ENCODE data around the gene ST6GAL1. TPM values are rescaled to one million over a fixed set of nuclear protein-coding genes. Genes with fewer than 3 reads are reported as not detected.

The ST6GAL1 gene
- total and polyA plus RNA-seq, 2 of the 8 experiments (the other 6 are each of a cell fraction or from before 2014, with no cell fraction given): 62.8 to 80.9 TPM

- H2AK5ac ChIP-seq (ENCODE audit: low read depth, low read length): no peak overlapping the region
- H4K8ac ChIP-seq (ENCODE audit: extremely low read depth, insufficient read depth, low read length): no peak overlapping the region
- ChIA-PET POLR2A (ENCODE audit: partially characterized antibody) (no interaction called here), CTCF (ENCODE audit: partially characterized antibody) (no interaction called here)
- H3K27ac ChIP-seq (ENCODE audit: low read depth, low read length): peak overlapping the region; percentile 55; the same call in 1 of the 2 replicates
- no peak overlapping the region for H3K23ac ChIP-seq (ENCODE audit: insufficient read length)
- H3K79me2 ChIP-seq (ENCODE audit: control insufficient read depth in 1 of 2, insufficient read depth in 2 of 2, low read length in 2 of 2): no peaks in the 10 kb centered on the region
- no peaks in the 10 kb centered on the region for H4K20me1 ChIP-seq (replicated peaks in 1 of 2; ENCODE audit: control insufficient read depth in 1 of 2, insufficient read depth in 2 of 2, low read length in 2 of 2)
- H2BK20ac ChIP-seq (ENCODE audit: low read length): peak overlapping the region; percentile 2; the same call in 1 of the 2 replicates
- peak overlapping the region; percentile 64; the same call in 1 of the 2 replicates for H2BK12ac ChIP-seq (ENCODE audit: low read depth, low read length)
- H3K23me2 ChIP-seq (ENCODE audit: low read depth, low read length): no peaks in the 10 kb centered on the region
- 56% methylated on average over 5 of the region's 5 CpGs; no CpG with 5 or more reads in 1 of the 2 experiments for WGBS, 2 experiments (ENCODE audit: extremely low coverage in 1 of 2, insufficient coverage in 1 of 2, insufficient read length in 1 of 2, insufficient replicate concordance in 2 of 2, low coverage in 1 of 2, low lambda C conversion rate in 2 of 2, missing lambda C conversion rate in 1 of 2)
- no peaks in the 10 kb centered on the region for H3K79me1 ChIP-seq (ENCODE audit: low read depth, low read length)
- peak overlapping the region; percentile 45 for H4K5ac ChIP-seq (ENCODE audit: insufficient read length, low read depth, low read length)
- H3K18ac ChIP-seq (ENCODE audit: extremely low read depth, low read length): peak overlapping the region; percentile 10; the same call in 1 of the 2 replicates
- H3K27me3 ChIP-seq (replicated peaks in 1 of 4; ENCODE audit: control insufficient read depth in 3 of 4, extremely low read depth in 1 of 4, insufficient read depth in 3 of 4, low read length in 3 of 4): no peaks in the 10 kb centered on the region
- no peak overlapping the region for H2BK5ac ChIP-seq (ENCODE audit: low read depth, low read length)
- TF ChIP-seq BACH1 (IDR thresholded peaks at IDR 0.05; ENCODE audit: low read length): no peak
- TF ChIP-seq GTF2F1 (IDR thresholded peaks at IDR 0.05; ENCODE audit: borderline replicate concordance, low read depth, low read length): no peak
- no peak for TF ChIP-seq POLR2AphosphoS5 (IDR thresholded peaks at IDR 0.05; ENCODE audit: low read depth, low read length)
- no peak for TF ChIP-seq KDM1A (IDR thresholded peaks at IDR 0.05; ENCODE audit: borderline replicate concordance, low read length)
- no peak for TF ChIP-seq SAP30 (IDR thresholded peaks at IDR 0.05; ENCODE audit: insufficient read depth, insufficient replicate concordance, low read length)
- no peak for TF ChIP-seq SP1 (IDR thresholded peaks at IDR 0.05; ENCODE audit: low read depth, low read length)
- H3K4me2 ChIP-seq (ENCODE audit: insufficient read depth in 1 of 2, low read depth in 2 of 2, low read length in 2 of 2): peak overlapping the region in 1 of 2 experiments; percentile 20; a peak in 2 of 4 replicates
- H2BK15ac ChIP-seq (ENCODE audit: low read length): no peak overlapping the region
- no peak overlapping the region for H3K4ac ChIP-seq (replicated peaks; ENCODE audit: insufficient read length, low read depth, low read length)
- peak overlapping the region; percentile 92 for H2BK120ac ChIP-seq (replicated peaks; ENCODE audit: low read depth, low read length)
- FAIRE-seq (no peak), DNase-seq (ENCODE audit: low read depth in 1 of 2, low spot score in 2 of 2) (no peak)
- no peaks in the 10 kb centered on the region; a peak in 1 of 4 replicates for H3K9me3 ChIP-seq (ENCODE audit: insufficient read depth in 2 of 2, low read depth in 1 of 2, low read length in 1 of 2)
- H4K91ac ChIP-seq (replicated peaks; ENCODE audit: insufficient read length, low read length): peak overlapping the region; percentile 58
- H3K56ac ChIP-seq (replicated peaks; ENCODE audit: insufficient read length, low read depth, low read length): no peak overlapping the region
- no peak overlapping the region for H3K9ac ChIP-seq (replicated peaks in 1 of 4; ENCODE audit: extremely low read depth in 1 of 4, low read depth in 3 of 4, low read length in 3 of 4)
- no peak overlapping the region for H3K4me3 ChIP-seq (ENCODE audit: extremely low read depth in 1 of 4, insufficient read depth in 2 of 4, low read depth in 3 of 4, low read length in 4 of 4)
- no peaks in the 10 kb centered on the region for H3K36me3 ChIP-seq (ENCODE audit: control insufficient read depth in 2 of 4, insufficient read depth in 4 of 4, low read length in 3 of 4)
- no peak overlapping the region for H2AFZ ChIP-seq (ENCODE audit: low read length)
- H3K14ac ChIP-seq (ENCODE audit: insufficient read length): no peak overlapping the region
- peaks cover 0 to 16% (median 12%) of the 10 kb centered on the region in 4 experiments; a peak in 5 of 7 replicates for H3K4me1 ChIP-seq (replicated peaks in 1 of 4; ENCODE audit: control insufficient read depth in 3 of 4, insufficient read depth in 4 of 4, low read length in 3 of 4)
Measured at GRCh38 chr3:186886202-186886981, 43.9 kb upstream of the ST6GAL1 start.

Data from H1 (cell line).